H1 (cell line): ENCODE data around the gene PPP2R2B. TPM values are rescaled to one million over a fixed set of nuclear protein-coding genes. Genes with fewer than 3 reads are reported as not detected.

Experiments
- CTCF ChIA-PET: fragments of 300-600 bp; sonication (Branson Sonifier 250); formaldehyde crosslinking; loops from one replicate; lab custom pipeline; 2021; ENCODE audit not compliant: partially characterized antibody; lab: Charles Lee
- POLR2A ChIA-PET: fragments of 300-600 bp; sonication (Branson Sonifier 250); formaldehyde crosslinking; loops from one replicate; lab custom pipeline; 2021; ENCODE audit warnings: inconsistent platforms; ENCODE audit not compliant: partially characterized antibody; lab: Charles Lee
- DNase-seq, 2 experiments: peaks; one replicate each; pipeline versions ENCODE4 v3.0.0 to v3.0.0-alpha.2; 2010 to 2022; ENCODE audit warnings: low spot score in 2 of 2, low read depth in 1 of 2, mixed read lengths in 1 of 2
- FAIRE-seq: peaks from 2 replicates; lab custom pipeline; 2011; peaks lifted over from hg19 to GRCh38; lab: Jason Lieb, UNC
- H2AFZ ChIP-seq: 2 replicates; pipeline ENCODE4 v1.8.1; 2012; ENCODE audit warnings: low read length, inconsistent platforms
- H2AK5ac ChIP-seq: 2 replicates; pipeline ENCODE4 v1.6.1; 2013; ENCODE audit warnings: low read depth, low read length
- H2BK120ac ChIP-seq: replicated peaks from 2 replicates; pipeline ENCODE3; 2013; ENCODE audit warnings: low read depth, low read length, inconsistent platforms
- H2BK12ac ChIP-seq: 2 replicates; pipeline ENCODE4 v1.6.1; 2013; ENCODE audit warnings: low read depth, low read length
- H2BK15ac ChIP-seq: 2 replicates; pipeline ENCODE4 v1.6.1; 2013; ENCODE audit warnings: low read length
- H2BK20ac ChIP-seq: 2 replicates; pipeline ENCODE4 v1.6.1; 2013; ENCODE audit warnings: low read length
- H2BK5ac ChIP-seq: 2 replicates; pipeline ENCODE4 v1.6.1; 2013; ENCODE audit warnings: low read depth, low read length
- H3K14ac ChIP-seq: 2 replicates; pipeline ENCODE4 v1.6.1; 2013; ENCODE audit warnings: inconsistent platforms; ENCODE audit not compliant: insufficient read length
- H3K18ac ChIP-seq: 2 replicates; pipeline ENCODE4 v1.6.1; 2013; ENCODE audit warnings: low read length; ENCODE audit errors: extremely low read depth
- H3K23ac ChIP-seq: 2 replicates; pipeline ENCODE4 v1.6.1; 2013; ENCODE audit warnings: inconsistent platforms; ENCODE audit not compliant: insufficient read length
- H3K23me2 ChIP-seq: 2 replicates; pipeline ENCODE4 v1.6.1; 2013; ENCODE audit warnings: low read depth, low read length
- H3K27ac ChIP-seq: 2 replicates; pipeline ENCODE4 v1.6.1; 2011; ENCODE audit warnings: low read depth, low read length, inconsistent platforms
- H3K27me3 ChIP-seq, 4 experiments: replicated peaks in 1 of 4; 1 replicate in 1 of 4; 2 replicates in 3 of 4; pipeline versions ENCODE4 v1.6.1 to v1.8.1; 2011 to 2013; ENCODE audit warnings: low read length in 3 of 4, mild to moderate bottlenecking in 3 of 4, inconsistent platforms in 2 of 4, mixed read lengths in 2 of 4, moderate library complexity in 1 of 4; ENCODE audit not compliant: control insufficient read depth in 3 of 4, insufficient read depth in 3 of 4; ENCODE audit errors: extremely low read depth in 1 of 4
- H3K36me3 ChIP-seq, 4 experiments: 2 replicates each; pipeline versions ENCODE4 v1.6.1 to v1.8.1; 2011 to 2013; ENCODE audit warnings: mild to moderate bottlenecking in 4 of 4, low read length in 3 of 4, moderate library complexity in 2 of 4, control low read depth in 1 of 4, inconsistent platforms in 1 of 4; ENCODE audit not compliant: insufficient read depth in 4 of 4, control insufficient read depth in 2 of 4
- H3K4ac ChIP-seq: replicated peaks from 2 replicates; pipeline ENCODE3; 2013; ENCODE audit warnings: low read length, low read depth, mixed read lengths, inconsistent platforms; ENCODE audit not compliant: insufficient read length
- H3K4me1 ChIP-seq, 4 experiments: replicated peaks in 1 of 4; 1 replicate in 1 of 4; 2 replicates in 3 of 4; pipeline versions ENCODE4 v1.6.1 to v1.8.1; 2011 to 2013; ENCODE audit warnings: low read length in 3 of 4, inconsistent platforms in 2 of 4, mixed read lengths in 1 of 4; ENCODE audit not compliant: insufficient read depth in 4 of 4, control insufficient read depth in 3 of 4
- H3K4me2 ChIP-seq, 2 experiments: 2 replicates each; pipeline versions ENCODE4 v1.6.1 to v1.8.1; 2011 to 2013; ENCODE audit warnings: low read depth in 2 of 2, low read length in 2 of 2, control low read depth in 1 of 2, inconsistent platforms in 1 of 2, mild to moderate bottlenecking in 1 of 2; ENCODE audit not compliant: insufficient read depth in 1 of 2
- H3K4me3 ChIP-seq, 4 experiments: fragments of 200-600, 300-600 bp in 1 of 4; sonication (generic), shearing (Covaris generic), sonication (Bioruptor Twin) in 1 of 4; 2 replicates each; pipeline versions ENCODE4 v1.5.1 to v1.8.1; 2011 to 2016; ENCODE audit warnings: low read length in 4 of 4, low read depth in 3 of 4, control low read depth in 2 of 4, inconsistent platforms in 2 of 4, mild to moderate bottlenecking in 2 of 4, mixed read lengths in 1 of 4, moderate library complexity in 1 of 4; ENCODE audit not compliant: insufficient read depth in 2 of 4; ENCODE audit errors: extremely low read depth in 1 of 4
- H3K56ac ChIP-seq: replicated peaks from 2 replicates; pipeline ENCODE3; 2013; ENCODE audit warnings: low read depth, mild to moderate bottlenecking, mixed read lengths, low read length, inconsistent platforms; ENCODE audit not compliant: insufficient read length
- H3K79me1 ChIP-seq: 2 replicates; pipeline ENCODE4 v1.6.1; 2013; ENCODE audit warnings: low read depth, low read length, control low read depth
- H3K79me2 ChIP-seq, 2 experiments: 2 replicates each; pipeline versions ENCODE4 v1.6.1 to v1.8.1; 2012 to 2013; ENCODE audit warnings: low read length in 2 of 2, mild to moderate bottlenecking in 2 of 2, inconsistent platforms in 1 of 2; ENCODE audit not compliant: insufficient read depth in 2 of 2, control insufficient read depth in 1 of 2
- H3K9ac ChIP-seq, 4 experiments: replicated peaks in 1 of 4; 1 replicate in 1 of 4; 2 replicates in 3 of 4; pipeline versions ENCODE4 v1.6.1 to v1.8.1; 2011 to 2013; ENCODE audit warnings: low read depth in 3 of 4, low read length in 3 of 4, control low read depth in 2 of 4, mild to moderate bottlenecking in 2 of 4, moderate library complexity in 2 of 4, inconsistent platforms in 1 of 4; ENCODE audit errors: extremely low read depth in 1 of 4
- H3K9me3 ChIP-seq, 2 experiments: 2 replicates each; pipeline versions ENCODE4 v1.6.1 to v1.8.1; 2012 to 2013; ENCODE audit warnings: mild to moderate bottlenecking in 2 of 2, moderate library complexity in 2 of 2, control low read depth in 1 of 2, inconsistent platforms in 1 of 2, low read depth in 1 of 2, low read length in 1 of 2, mixed read lengths in 1 of 2; ENCODE audit not compliant: insufficient read depth in 2 of 2
- H4K20me1 ChIP-seq, 2 experiments: replicated peaks in 1 of 2; 2 replicates each; pipeline versions ENCODE3 to v1.8.1; 2011 to 2013; ENCODE audit warnings: inconsistent platforms in 2 of 2, low read length in 2 of 2, mild to moderate bottlenecking in 1 of 2; ENCODE audit not compliant: insufficient read depth in 2 of 2, control insufficient read depth in 1 of 2
- H4K5ac ChIP-seq: 2 replicates; pipeline ENCODE4 v1.6.1; 2013; ENCODE audit warnings: low read length, low read depth, mixed read lengths, inconsistent platforms; ENCODE audit not compliant: insufficient read length
- H4K8ac ChIP-seq: 2 replicates; pipeline ENCODE4 v1.8.0; 2013; ENCODE audit warnings: mild to moderate bottlenecking, moderate library complexity, low read length, inconsistent platforms; ENCODE audit not compliant: insufficient read depth; ENCODE audit errors: extremely low read depth
- H4K91ac ChIP-seq: replicated peaks from 2 replicates; pipeline ENCODE3; 2013; ENCODE audit warnings: low read length, mixed read lengths, inconsistent platforms; ENCODE audit not compliant: insufficient read length
- NRF1 ChIP-seq: IDR thresholded peaks from 2 replicates; pipeline ENCODE4 v1.6.1; 2011; ENCODE audit warnings: mild to moderate bottlenecking, low read depth, low read length, improper control_type of control experiment
- SIX5 ChIP-seq: IDR thresholded peaks from 2 replicates; pipeline ENCODE4 v1.6.1; 2011; ENCODE audit warnings: mild to moderate bottlenecking, low read depth, low read length
- SP2 ChIP-seq: IDR thresholded peaks from 2 replicates; pipeline ENCODE4 v1.6.1; 2012; ENCODE audit warnings: mild to moderate bottlenecking, low read length, inconsistent platforms
- WGBS, 2 experiments: shearing (Covaris generic) in 1 of 2; methylation state at CpG; one replicate each; pipeline versions ENCODE4 v1.1.6 to v1.1.7; 2013 to 2015; ENCODE audit warnings: low lambda C conversion rate in 2 of 2, mixed read lengths in 2 of 2, inconsistent platforms in 1 of 2, low coverage in 1 of 2, missing lambda C conversion rate in 1 of 2; ENCODE audit not compliant: insufficient replicate concordance in 2 of 2, insufficient coverage in 1 of 2, insufficient read length in 1 of 2; ENCODE audit errors: extremely low coverage in 1 of 2, missing lambda C conversion rate in 1 of 2; 5-methylcytosine and 5-hydroxymethylcytosine counted together
- polyA plus RNA-seq, 7 experiments: library from polyadenylated mRNA; depleted of rRNA in 3 of 7; stranded (reverse) in 5 of 7; unstranded in 2 of 7; fragments of >200 nt in 5 of 7; fragments of 200-250 nt in 2 of 7; gene quantifications; 1 replicate in 5 of 7; 2 replicates in 1 of 7; 4 replicates in 1 of 7; pipeline versions ENCODE4 v1.2.1 to v1.2.3, GENCODE V29; 2011 to 2013; ENCODE audit warnings: missing spikeins in 2 of 7, mixed read lengths in 2 of 7
- total RNA-seq: library from RNA; stranded (reverse); fragmentation: NEBNext Ultra II Directional; extraction: Animal tissue kit (Norgen Biotek cat#: 25700); gene quantifications from 2 replicates; pipeline ENCODE4 v1.2.1, GENCODE V29; 2021

The PPP2R2B gene
- total and polyA plus RNA-seq, 2 of the 8 experiments (the other 6 are each of a cell fraction or from before 2014, with no cell fraction given) = 21.1 to 37.1 TPM

DNA sequence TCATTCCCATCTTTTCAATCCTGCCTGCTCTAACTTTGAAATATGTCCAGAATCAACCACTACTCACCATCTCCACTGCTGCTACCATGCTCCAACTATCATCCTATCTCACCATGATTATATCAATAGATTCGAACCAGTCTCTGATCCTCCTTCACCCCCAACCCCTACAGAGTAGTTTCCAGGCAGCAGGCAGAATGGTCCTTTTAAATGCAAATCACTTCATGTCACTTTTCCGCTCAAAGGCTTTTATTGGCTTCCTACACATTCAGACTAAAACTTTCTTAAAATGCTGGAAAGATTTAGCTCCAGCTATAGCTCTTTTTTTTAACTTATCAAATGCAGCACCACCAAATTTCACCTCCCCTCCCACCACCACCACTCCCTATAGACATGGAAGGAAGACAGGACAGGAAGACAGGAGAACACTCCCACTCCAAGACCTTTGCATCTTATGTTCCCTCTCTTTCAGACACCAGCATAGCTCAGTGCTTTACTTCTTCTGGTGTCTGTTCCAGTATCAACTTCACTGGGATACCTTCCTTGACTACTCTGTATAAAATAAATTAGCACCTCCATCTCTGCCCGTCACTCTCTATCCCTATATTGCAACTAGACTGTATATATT is 9.9 kb upstream of the PPP2R2B start:
- Histone ChIP-seq H4K8ac (no peak overlapping the region), H2AFZ (no peak overlapping the region), H2BK120ac (no peak overlapping the region), H3K23me2 (no peaks in the 10 kb centered on the region; the same call in 1 of the 2 replicates), H3K14ac (no peak overlapping the region), H3K23ac (no peak overlapping the region), H3K4me2 (peak overlapping the region in 1 of 2 experiments; percentile 43; a peak in 3 of 4 replicates), H2BK15ac (no peak overlapping the region), H3K79me2 (no peaks in the 10 kb centered on the region), H3K9me3 (no peaks in the 10 kb centered on the region), H3K9ac (no peak overlapping the region), H3K79me1 (no peaks in the 10 kb centered on the region), H2BK20ac (0 out of 2 replicates have a peak overlapping the region, but pooled peaks have one; percentile 10), H2AK5ac (no peak overlapping the region), H3K18ac (no peak overlapping the region), H3K27me3 (peaks cover 0 to 1% (median 0%) of the 10 kb centered on the region in 4 experiments; a peak in 1 of 7 replicates), H4K20me1 (no peaks in the 10 kb centered on the region), H4K5ac (no peak overlapping the region), H3K4ac (no peak overlapping the region), H3K36me3 (no peaks in the 10 kb centered on the region), H3K4me1 (peaks cover 0 to 10% (median 5%) of the 10 kb centered on the region in 4 experiments; a peak in 2 of 7 replicates), H2BK12ac (peak overlapping the region; percentile 32; the same call in 1 of the 2 replicates), H3K27ac (no peak overlapping the region), H2BK5ac (no peak overlapping the region), H4K91ac (no peak overlapping the region), H3K56ac (peak overlapping the region; percentile 13), H3K4me3 (no peak overlapping the region)
- ChIA-PET CTCF (interaction anchor here (1.0 to 2.9 kb wide), 2 partner anchors 18 to 31 kb away, joined by 4 to 14 read pairs; no protein-coding TSS in a partner anchor), POLR2A (no interaction called here)
- WGBS, 2 experiments = 44% methylated on average over 3 of the region's 3 CpGs; no CpG with 5 or more reads in 1 of the 2 experiments
- DNase-seq = no peak
- no peak for FAIRE-seq
- TF ChIP-seq SIX5 = no peak
- no peak for TF ChIP-seq NRF1
- no peak for TF ChIP-seq SP2
